HG02981 (cell line): ENCODE data around the gene PLEKHG4B.
"Not testable (repeated sequence)": the region's sequence is repeated elsewhere in the genome, so short reads cannot be mapped to it uniquely, and the experiment has no call there.

Experiments used
- ATAC-seq: cut with Tn5 transposase; IDR thresholded peaks from one replicate; pipeline ENCODE4 v1.9.1; 2021; ENCODE audit warnings: mild to moderate bottlenecking, moderate library complexity; ENCODE audit not compliant: unreplicated experiment

The PLEKHG4B gene

GRCh38 chr5:218457-219291, 126.7 kb downstream of the PLEKHG4B start:
- peak; percentile 18 for ATAC-seq

- ATAC-seq: no peak
These were observed 127.5 kb downstream of the PLEKHG4B start for GRCh38 chr5:219460-219863.

GRCh38 chr5:219991-220390, 128.0 kb downstream of the PLEKHG4B start:
- peak; percentile 25 for ATAC-seq

GRCh38 chr5:222951-223715, 131.2 kb downstream of the PLEKHG4B start:
- not testable (repeated sequence) for ATAC-seq

GRCh38 chr5:223791-224190, 131.8 kb downstream of the PLEKHG4B start:
- ATAC-seq: no peak

GRCh38 chr5:225334-225733, 133.4 kb downstream of the PLEKHG4B start:
- no peak for ATAC-seq

- ATAC-seq: not testable (repeated sequence)
These were observed 135.4 kb downstream of the PLEKHG4B start for GRCh38 chr5:227375-227774.

- ATAC-seq: no peak
These were observed 136.9 kb downstream of the PLEKHG4B start for GRCh38 chr5:228886-229285.

GRCh38 chr5:230711-231110, 138.7 kb downstream of the PLEKHG4B start:
- no peak for ATAC-seq

- ATAC-seq: no peak
These were observed 139.7 kb downstream of the PLEKHG4B start for GRCh38 chr5:231661-232060.

- not testable (repeated sequence) for ATAC-seq
These were observed 141.5 kb downstream of the PLEKHG4B start for GRCh38 chr5:233426-233825.

- no peak for ATAC-seq
These were observed 142.5 kb downstream of the PLEKHG4B start for GRCh38 chr5:234450-234849.

- ATAC-seq: not testable (repeated sequence)
These were observed 143.6 kb downstream of the PLEKHG4B start for GRCh38 chr5:235527-235926.

GRCh38 chr5:237931-238330, 146.0 kb downstream of the PLEKHG4B start:
- ATAC-seq: not testable (repeated sequence)
